T-helper 1 cell (primary cell): ENCODE data around the gene MMP17.

Source experiments
- DNase-seq, 5 donors: peaks; one replicate each; pipeline ENCODE4 v3.0.0-alpha.2; 2012 to 2020

MMP17 gene

DNA sequence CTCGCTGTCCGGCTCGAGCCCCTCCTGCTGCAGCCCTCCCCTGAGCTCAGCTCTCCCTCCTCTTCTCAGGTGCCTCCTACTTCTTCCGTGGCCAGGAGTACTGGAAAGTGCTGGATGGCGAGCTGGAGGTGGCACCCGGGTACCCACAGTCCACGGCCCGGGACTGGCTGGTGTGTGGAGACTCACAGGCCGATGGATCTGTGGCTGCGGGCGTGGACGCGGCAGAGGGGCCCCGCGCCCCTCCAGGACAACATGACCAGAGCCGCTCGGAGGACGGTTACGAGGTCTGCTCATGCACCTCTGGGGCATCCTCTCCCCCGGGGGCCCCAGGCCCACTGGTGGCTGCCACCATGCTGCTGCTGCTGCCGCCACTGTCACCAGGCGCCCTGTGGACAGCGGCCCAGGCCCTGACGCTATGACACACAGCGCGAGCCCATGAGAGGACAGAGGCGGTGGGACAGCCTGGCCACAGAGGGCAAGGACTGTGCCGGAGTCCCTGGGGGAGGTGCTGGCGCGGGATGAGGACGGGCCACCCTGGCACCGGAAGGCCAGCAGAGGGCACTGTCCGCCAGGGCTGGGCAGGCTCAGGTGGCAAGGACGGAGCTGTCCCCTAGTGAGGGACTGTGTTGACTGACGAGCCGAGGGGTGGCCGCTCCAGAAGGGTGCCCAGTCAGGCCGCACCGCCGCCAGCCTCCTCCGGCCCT, 22.8 kb downstream of the MMP17 start:
- DNase-seq, result peak in 1 of 5 donors; percentile 32

DNA sequence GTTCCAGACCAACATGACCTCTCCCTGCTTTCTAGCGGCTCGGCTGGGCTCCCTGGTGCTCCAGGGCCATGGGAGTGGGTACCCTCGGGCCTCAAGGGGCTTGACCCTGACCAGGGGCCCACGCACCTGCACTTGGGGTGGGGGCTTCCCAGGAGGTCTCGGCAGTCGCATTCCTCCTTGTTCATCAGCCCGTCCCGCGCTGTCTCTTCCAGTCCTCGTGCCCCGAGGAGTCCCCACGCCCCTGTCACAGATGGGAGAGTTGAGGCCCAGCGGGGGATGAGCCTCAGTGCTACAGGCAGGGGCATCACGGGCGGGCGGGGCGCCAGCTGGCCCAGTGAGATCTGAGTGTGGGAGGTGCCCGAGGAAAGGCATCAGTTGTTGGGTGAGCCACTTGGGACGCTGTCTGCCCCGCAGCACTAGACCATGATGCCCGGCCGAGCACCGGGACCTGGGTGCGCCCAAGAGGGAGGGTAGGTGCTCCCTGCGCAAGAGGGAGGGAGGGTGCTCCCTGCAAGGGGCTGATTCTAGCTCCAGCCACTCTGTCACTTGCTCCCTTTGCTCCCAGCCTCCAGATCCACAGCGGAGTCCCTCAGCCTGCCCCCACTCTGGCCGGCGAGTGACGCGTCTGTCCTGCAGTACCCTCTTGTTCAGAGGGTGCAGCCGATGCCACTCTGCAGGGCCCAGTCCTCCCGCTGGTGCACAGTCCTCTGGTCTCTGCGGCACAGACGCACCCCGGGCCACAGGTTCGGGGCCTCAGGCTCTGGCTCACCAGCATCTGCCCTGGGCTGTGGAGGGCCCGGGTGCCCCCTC, 23.8 kb downstream of the MMP17 start:
- DNase-seq, result no peak

DNA sequence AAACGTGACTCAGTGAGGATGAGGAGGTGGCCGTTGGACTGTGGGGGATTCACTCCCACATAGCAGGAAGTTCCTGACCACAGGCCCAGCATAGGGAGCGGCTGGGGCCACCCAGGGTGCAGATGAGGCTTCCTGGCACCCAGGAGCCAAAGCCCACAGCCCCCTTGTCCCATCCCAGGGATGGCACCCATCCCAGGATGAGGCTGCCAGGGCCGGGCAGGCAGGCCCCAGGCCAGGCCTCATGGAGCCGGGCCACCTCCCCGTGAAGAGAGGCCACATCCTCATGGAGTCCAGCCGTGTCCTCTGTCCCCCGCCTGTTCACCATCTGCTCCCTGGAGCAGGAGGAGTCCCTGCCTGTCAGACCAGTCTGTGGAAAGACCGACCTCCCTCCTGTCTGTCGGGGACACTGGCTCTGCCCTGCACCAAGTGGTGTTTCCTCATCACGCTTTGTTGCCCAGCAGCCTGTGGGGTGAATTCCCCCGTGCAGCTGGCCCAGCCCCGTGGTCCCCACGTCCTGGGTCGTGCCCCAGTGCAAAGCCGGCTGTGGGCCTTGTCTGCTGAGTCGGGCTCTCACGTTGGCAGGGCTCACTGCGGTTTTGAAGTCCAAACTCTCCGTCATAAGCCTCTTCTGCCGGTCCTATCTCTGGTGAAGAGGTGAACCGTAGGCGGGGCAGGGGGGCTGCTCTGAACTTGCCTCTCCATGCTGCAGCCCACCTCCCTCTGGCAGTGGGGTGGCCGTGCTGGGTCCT, 24.5 kb downstream of the MMP17 start:
- no peak for DNase-seq

DNA sequence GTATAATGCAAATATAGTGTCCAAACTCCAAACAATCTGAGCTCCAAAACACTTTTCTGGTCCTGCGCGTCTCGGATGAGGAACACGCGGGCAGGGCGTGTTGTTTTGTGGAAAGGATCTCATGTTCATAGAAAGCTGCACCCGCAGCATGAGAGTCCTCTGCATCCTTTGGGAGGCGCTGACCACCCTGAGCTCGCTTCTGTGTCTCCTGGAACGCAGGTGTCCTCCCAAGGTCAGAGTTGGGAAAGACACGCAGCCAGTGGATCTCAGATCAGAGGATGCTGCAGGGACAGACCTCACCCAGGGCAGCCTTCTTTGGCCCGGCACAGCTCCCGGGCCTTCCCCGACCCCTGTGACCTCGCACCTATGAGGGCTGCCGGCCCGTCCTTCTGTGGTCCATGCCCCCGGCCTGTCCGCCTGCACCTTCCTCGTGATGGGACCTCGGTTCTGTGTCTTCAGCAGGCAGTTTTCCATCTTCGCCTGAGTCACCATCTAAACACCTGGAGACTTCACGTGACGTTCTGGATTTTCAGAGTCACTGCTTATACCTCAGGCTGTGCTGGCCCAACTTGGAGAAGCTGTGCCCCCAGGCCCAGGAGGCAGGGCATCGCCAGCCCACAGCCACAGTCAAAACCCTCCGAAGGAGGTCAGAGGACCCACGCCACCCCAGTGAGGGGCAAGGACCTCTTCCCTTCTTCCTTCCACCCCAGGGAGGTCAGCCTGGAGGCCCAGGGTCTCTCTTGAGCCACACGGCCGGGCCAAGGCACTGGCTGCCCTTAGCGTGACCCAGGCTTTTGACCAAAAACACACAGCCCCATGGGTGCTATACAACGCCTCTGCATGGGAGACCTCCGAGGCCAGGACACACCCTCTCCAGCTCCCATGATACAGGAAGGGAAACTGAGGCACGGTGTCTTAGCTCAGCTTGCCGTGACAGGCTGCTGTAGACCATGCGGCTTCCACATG, 25.9 kb downstream of the MMP17 start:
- DNase-seq, result no peak

DNA sequence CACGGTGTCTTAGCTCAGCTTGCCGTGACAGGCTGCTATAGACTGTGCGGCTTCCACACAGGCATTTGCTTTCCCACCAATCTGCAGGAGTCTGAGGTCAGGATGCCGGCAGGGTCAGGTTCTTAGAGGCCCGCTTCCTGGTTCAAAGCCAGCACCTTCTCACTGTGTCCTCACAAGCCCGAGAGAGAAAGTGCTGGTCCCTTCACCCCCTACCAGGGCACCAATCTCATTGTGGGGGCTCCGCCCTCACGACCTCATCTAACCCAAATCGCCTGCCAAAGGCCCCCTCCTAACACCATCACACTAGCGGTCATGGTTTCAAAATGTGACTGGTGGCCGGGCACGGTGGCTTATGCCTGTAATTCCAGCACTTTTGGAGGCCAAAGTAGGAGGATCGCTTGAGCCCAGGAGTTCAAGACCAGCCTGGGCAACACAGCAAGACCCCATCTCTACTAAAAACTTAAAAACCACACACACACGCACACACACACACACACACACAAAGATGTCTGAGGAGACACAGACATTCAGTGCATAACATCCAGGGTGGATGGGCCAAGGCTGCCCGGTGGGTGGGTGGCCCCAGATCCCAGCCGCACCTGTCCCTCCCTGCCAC, 26.8 kb downstream of the MMP17 start:
- DNase-seq, result no peak

DNA sequence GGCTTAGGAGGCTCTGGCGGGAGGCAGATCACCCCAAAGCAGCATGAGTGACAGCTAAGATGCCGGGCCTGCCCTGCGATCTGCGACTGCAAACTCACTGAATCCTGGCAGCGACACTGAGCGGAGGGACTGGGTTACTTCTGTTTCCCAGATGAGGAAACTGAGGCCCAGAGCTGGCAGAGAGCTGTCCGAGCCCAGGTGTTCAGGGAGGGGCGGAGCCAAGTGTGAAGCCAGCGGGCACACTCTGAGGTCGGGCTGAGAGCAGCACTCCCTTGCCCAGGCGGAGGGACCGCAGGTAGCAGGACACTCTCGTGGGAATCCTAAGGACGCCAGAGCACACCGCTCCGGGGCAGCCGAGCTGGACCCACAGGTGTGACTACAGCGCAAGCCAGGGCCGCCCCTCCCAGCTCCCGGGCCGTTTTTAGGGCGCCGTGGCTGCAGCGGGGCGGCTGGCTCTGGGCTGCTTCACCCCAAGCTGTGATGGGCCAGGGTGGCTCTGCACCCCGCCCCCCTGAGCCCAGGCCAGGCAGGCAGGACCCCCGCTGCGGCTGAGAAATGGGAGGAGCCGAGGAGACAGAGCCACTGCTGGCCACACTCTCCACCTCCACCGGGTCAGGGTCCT, 27.4 kb downstream of the MMP17 start:
- DNase-seq, result no peak

DNA sequence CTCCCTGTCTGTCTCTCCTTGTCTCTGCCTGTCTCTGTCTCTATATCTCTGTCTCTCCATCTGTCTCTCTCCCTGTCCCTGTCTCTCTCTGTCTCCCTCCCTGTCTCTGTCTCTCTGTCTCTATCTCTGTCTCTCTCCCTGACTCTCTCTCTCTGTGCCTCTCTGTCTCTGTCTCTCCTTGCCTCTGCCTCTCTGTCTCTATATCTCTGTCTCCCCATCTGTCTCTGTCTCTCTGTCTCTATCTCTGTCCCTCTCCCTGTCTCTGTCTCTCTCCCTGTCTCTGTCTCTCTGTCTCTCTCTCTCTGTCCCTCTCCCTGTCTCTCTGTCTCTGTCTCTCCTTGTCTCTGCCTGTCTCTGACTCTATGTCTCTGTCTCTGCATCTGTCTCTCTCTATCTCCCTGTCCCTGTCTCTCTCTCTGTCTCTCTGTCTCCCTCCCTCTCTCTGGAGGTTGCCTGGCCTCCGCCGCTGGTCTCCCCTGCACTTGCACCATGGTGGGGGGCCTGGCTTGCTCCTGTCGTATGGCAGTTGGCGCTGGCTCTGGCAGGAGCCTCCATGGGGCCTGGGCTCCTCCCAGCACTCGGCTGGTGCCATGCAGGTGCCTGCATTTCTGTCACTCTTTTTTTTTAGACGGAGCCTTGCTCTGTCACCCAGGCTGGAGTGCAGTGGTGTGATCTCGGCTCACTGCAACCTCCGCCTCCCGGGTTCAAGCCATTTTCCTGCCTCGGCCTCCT, 28.3 kb downstream of the MMP17 start:
- DNase-seq, result no peak

DNA sequence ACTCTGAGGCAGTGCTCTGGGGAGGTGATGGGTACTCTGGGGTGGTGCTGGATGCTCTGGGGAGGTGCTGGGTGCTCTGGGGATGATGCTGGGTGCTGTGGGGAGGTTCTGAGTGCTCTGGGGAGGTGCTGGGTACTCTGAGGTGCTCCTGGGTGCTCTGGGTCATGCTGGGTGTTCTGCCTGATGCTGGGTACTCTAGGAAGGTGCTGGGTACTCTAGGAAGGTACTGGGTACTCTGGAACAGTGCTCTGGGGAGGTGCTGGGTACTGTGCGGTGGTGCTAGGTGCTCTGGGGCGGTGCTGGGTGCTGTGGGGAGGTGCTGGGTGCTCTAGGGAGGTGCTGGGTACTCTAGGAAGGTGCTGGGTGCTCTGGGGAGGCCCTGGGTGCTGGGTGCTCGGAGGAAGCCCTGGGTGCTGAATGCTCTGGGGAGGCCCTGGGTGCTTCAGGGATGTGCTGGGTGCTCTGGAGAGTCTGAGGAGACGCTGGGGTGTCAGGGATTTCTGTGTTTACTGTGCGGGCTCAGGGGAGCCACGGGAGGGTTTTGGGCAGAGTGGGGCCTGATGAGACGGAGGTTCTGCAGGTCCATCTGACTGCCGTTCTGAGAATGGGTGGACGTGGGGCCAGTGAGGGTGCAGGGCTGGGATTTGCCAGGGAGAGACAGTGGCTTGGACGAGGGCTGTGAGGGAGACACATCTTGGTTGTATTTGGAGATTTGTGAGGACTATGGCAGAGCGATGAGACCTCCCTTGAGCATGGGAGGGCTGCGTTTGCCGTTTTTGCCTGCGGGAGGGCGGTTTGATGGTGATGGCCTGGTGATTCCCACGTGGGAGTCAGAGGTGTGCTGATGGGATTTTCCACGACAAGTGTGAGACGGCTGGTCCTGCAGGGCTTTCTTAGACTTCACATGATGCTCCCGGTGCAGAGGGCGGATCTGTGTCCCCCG, 30.0 kb downstream of the MMP17 start:
- no peak for DNase-seq

DNA sequence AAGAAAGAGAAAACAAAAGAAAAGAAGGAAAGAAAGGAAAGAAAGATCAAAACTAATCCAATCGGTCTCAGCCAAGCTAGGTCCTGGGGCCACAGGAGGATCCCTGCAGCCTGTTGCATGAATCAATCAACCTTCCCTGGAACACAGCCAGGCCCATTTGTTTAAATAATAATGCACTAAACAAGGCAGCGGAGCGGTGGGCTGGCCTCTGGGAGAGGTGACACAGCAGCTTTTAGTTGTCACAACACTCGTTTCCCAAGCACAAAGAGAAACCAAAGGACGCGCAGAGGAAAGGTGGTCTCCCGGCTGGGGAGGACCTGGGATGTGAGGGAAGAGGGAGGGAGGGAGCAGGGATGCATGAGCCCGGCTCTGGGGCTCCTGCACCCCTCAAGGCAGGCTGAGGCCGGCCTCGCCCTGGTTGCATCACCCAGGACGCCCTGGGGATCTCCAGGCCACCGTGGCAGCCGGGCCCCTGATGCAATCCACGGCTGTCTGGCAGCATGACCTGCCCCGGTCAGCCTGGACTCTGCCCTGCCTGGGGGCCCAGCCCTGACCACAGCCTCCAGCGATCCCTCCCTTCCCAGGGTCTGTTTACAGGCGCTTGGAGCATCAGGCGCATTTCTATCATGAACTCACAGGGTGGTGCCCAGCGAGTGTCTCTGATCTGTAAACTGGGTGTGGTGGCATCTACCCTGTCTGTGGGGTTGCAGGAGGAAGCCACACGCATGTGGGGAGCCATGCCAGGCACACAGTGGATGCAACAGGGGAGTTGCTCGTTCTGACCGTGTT, 32.5 kb downstream of the MMP17 start:
- peak in 1 of 5 donors; percentile 48 for DNase-seq

DNA sequence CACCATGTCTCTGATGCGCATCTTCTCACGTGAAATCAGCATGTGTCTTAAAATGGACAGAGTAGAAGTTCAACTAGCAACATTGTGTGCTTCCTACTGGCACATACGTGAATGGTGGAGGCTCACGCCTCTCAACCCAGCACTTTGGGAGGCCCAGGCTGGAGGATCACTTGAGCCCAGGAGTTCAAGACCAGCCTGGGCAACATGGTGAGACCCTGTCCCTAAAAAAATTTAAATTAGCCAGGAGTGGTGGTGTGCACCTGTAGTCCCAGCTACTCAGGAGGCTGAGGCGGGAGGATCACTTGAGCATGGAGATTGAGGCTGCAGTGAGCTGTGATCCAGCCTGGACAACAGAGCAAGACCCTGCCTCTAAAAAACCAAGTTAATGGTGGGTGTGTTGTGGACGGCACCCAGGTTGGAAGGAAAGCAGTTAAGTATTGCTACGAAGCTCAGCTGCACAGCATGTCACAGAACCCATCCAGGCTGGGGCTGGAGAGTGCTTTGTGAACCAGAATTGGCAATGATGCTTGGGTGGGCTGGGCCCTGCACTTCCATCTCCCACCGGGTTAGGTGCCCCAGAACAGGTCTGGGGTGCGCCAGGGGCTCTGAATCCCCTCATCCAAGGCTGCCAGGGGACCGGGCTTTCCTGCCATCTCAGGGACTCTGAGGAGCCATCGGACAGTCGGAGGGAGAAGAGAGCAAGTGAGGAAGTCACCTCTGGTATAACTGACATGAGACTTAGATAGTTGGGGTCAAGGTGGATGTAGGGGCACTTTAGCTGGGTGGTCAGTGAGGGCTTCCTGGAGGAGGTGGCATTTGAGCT, 33.3 kb downstream of the MMP17 start:
- DNase-seq, result no peak

DNA sequence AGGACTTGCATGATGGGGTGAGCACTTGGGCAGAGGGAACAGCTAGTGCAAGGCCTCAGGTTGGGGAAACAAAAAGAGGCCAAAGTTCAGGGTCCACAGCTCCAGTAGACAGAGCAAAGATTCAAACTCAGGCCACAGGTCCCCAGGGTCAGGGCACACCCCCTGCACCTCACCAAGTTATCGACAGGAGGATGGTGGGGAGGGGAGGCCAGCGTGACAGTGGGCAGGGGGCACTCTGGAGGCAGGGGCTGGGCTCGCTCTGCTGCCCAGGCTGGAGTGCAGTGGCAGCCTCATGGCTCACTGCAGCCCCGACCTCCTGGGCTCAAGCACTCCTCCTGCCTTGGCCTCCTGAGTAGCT, 33.9 kb downstream of the MMP17 start:
- DNase-seq, result no peak

DNA sequence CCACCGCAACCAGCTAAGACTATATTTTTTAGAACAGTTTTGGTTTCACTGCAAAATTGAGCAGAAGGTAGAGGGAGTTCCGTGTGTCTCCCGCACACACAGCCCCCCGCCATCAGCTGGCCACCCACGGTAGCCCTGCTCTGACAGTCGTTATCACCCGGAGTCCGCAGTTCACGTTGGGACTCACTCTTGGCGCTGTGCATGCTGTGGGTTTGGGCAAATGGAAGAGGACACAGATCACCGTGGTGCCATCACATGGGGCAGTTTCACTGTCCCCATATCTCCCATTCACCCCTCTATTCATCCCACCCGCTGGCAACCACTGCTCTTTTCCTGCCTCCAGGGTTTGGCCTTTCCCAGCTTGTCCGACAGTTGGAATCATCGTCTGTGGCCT, 34.4 kb downstream of the MMP17 start:
- no peak for DNase-seq

DNA sequence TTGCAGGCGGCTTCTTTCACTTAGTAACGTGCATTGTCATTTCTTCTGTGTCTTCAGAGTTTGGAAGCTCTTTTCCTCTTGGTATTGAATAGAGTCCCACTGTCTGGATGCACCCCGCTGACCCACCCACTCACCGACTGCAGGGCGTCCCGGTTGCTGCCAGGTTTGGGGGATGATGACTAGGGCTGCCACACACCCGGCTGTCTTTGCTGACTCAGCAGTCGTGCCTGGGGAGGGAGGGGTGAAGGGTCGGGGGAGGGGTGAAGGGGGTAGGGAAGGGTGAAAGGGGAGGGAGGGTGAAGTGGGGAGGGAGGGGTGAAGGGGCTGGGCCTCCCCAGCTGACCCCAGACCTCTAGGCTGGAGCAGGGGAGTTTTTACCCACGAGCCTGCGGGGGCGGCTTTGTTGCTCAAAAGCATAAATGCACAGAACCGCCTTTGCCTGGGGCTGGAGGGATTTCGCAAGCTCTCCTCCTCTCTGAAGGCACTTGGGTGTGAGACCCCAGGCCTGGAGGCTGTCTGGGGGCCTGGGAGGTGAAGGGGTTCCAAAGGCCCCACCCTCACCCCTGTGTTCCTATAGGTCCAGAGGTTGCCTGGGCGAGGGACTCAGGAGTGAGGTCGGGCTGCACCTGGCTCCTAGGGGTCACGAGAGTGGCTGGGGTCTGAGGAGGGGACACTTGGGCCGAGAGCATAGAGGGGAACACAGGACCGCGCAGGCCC, 35.0 kb downstream of the MMP17 start:
- DNase-seq, result no peak

DNA sequence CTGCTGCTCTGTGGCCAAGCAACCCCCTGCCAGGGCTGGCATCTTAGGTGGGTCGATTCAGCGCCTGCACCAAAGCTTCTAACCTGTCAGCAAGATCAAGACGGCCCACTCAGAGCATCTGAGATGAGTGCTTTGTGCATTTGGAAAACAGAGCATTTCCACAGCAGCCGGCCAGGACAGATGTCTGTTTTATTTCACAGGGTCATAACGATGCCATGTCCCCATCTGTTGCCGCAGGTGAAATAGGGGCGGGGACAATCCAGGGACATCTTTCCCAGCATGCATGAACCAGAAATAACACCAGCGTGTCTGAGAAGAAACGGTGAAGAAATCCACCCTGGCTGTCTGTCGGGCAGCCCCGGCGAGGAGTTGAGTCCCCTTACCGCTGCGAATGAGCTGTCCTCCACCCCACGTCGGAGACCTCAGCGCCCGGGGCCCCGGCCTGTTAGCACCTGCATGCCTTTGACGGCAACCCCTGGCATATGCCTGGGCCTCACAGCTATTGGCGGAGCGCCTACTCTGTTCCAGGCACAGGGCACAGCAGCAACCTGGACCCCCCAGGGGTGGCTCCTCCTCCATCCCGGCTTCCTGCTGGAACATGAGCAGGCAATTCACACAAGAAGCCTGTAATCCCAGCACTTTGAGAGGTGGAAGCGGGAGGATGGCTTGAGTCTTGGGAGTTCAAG, 35.7 kb downstream of the MMP17 start:
- no peak for DNase-seq

DNA sequence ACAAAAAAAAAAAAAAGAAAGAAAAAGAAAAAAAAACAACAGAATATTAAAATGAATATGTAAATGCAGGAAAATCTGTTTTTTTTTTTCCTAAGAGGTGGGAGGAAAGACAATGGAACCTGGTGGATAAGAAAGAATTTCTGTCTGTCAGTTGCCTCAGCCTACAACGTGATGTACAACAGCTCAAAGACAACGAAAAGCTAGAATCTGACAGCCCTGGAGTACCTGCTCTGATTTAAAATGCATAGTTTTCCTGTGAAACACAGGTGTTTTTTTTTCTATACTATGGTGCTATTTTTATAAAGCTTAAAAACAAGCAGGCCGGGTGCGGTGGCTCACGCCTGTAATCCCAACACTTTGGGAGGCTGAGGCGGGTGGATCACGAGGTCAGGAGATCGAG, 36.3 kb downstream of the MMP17 start:
- DNase-seq, result no peak

DNA sequence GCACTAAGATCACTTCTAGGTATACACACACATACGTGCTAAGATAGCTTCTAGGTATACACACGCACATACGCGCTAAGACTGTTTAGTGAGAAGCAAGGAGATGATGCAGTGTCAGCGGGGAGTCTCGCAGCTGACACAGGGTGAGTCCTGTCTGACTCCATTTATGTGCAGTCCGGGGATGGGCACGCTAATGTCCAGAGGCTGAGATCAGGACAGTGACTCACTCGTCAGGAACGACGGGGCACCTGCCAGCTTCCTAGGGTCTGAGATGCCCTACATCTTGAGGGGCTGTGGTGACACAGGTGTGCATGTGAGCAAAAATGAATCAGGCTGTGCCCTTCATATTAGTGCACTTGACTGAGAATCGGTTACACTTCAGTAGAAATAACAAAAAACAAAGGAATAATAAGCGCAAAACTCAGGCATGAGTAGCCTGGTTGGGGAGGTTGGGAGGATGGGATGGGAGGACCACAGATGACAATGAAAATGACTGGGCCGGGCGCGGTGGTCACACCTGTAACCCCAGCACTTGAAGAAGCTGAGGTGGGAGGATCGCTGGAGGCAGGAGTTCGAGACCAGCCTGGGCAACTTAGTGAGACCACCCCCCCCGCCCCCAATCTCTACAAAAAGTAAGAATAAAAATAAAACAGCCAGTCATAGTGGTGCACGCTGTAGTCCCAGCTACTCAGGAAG, 37.1 kb downstream of the MMP17 start:
- DNase-seq, result no peak
